GF-D8 (cell line): Measurements from ENCODE around the gene ATIC.
"Not testable (repeated sequence)": the region's sequence is repeated elsewhere in the genome, so short reads cannot be mapped to it uniquely, and the experiment has no call there.

Experiments
- DNase-seq: peaks from one replicate; lab custom pipeline; 2025; lab: John Stamatoyannopoulos, UW

ATIC gene

DNA sequence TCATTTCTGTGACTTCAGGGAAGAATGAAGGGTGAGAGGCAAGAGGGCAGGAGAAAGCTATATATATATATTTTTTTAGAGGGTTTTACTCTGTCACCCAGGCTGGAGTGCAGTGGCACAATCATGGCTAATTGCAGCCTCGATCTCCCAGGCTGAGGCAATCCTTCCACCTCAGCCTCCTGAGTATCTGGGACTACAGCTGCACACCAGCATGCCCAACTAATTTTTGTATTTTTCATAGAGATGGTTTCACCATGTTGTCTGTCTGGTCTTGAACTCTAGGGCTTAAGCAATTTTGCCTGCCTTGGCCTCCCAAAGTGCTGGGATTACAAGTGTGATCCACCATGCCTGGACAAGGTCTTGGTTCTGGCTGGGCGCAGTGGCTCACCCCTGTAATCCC is 3.4 kb downstream of the ATIC start:
- no peak for DNase-seq

DNA sequence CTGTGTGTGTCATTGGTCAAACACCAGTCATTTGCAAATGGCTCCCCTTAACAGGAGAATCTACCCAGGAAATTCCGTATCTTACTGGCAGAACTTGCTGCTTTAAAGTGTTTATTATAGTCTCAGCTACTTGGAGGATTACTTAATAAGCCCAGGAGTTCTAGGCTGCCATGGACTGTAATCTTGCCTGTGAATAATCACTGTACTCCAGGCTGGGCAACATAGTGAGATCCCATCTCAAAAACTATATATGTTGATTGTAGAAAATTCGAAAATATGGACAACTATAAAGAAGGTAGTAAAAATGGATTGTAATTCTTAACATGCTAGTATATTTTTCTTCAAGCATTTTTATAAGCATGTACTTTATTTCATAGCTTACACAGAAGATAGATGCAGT is 4.5 kb downstream of the ATIC start:
- no peak for DNase-seq

DNA sequence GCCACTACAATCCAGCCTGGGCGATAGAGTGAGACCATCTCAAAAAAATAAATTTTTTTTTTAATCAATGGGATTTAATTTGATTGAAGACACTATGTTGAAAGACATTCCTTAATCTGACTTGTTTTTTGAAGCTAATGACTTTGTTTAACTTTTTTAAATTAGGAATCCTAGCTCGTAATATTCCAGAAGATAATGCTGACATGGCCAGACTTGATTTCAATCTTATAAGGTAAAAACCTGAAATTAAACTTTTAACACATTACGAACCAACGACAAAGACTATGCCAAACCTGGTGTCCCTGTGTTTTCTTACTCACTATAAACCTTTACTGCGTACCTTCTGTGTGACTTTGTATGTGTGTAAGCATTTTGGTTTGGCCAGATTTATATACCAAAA is 7.6 kb downstream of the ATIC start:
- DNase-seq = no peak

DNA sequence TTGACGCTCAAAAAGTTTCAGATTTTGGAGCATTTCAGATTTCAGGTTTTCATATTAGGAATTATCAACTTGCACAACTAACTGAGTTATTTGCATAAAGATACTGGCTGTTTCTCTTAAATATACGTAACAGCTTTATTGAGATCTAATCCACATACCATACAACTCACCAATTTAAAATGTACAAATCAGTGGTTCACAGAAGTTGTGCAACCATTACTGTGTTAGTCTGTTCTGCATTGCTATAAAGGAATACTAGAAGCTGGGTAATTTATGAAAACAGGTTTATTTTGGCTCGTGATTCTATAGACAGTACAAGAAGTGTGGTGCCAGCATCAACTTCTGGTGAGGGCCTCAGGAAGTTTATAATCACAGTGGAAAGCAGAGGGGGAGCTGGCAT is 8.2 kb downstream of the ATIC start:
- no peak for DNase-seq

DNA sequence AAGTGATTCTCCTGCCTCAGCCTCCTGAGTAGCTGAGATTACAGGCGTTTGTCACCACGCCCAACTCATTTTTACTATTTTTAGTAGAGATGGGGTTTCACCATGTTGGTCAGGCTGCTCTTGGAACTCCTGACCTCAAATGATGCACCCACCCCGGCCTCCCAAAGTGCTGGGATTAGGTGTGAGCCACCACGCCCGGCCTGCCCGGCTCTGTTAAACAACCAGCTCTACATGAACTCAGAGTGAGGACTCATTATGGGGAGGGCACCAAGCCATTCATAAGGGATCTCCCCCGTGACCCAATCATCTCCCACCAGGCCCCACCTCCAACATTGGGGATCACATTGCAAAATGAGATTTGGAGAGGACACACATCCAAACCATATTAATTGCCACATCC is 8.8 kb downstream of the ATIC start:
- no peak for DNase-seq

DNA sequence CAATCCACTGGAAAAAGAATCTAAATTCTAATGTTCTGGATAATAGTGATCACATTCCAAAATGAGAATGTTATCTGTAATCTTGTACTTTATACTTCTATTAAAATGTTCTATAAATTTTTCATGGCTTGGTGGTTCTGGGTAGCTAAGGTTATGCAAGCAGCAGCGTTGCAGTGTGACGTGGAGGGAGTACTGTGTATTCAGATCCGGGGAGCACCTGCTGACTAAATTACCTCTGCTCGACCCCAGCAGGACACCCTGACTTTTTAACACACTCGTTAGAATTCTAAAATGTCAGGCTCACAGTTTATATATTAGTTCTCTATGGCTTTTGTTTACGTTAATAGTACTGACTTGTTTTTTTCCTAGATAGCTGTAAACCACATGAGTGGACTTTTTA is 13.0 kb downstream of the ATIC start:
- no peak for DNase-seq

DNA sequence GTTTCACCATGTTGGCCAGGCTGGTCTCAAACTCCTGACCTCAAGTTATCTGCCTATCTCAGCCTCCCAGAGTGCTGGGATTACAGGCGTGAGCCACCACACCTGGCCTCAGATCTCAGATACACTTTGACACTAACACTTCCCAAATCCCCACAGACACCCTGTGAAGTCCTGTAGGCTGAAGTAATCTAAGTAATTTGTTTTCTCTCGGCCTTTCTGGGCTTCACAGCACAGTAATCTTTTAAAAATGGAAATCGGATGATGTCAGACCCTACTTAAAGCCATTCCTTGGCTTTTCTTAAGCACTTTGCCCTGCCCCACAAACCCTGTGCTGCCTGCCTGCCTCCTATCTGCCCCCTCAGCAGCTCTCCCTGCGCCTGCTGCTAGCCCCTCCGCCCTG is 16.2 kb downstream of the ATIC start:
- no peak for DNase-seq

DNA sequence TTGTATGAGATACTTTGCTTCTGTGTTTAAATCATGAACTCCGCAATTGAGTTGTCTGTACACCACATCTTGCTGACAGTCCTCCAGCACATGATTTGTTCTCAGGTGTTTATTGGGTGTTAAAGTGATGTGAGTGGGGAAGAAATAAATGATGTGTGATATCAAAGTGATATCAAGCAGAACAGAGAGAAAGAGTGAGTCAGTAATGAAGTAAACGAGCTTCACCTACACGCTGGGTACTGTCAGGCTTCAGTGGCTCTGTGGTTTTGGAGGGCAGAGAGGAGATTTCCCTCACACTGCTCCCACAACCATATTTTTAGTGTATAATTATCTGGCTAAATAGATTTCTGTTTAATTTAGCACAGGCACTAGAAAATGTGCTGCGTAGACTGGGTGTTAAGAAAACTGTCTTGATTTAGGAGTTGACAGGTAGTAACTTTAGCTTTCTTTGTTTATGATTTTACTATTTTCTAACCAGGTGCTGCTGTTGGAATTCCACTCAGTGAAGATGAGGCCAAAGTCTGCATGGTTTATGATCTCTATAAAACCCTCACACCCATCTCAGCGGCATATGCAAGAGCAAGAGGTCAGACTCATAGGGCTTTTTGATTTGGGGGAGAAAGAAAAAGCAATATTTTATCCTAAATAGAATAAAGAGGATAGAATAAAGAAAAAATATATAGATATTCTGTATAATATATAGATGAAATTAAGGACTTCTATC is 21.2 kb downstream of the ATIC start:
- DNase-seq = no peak

DNA sequence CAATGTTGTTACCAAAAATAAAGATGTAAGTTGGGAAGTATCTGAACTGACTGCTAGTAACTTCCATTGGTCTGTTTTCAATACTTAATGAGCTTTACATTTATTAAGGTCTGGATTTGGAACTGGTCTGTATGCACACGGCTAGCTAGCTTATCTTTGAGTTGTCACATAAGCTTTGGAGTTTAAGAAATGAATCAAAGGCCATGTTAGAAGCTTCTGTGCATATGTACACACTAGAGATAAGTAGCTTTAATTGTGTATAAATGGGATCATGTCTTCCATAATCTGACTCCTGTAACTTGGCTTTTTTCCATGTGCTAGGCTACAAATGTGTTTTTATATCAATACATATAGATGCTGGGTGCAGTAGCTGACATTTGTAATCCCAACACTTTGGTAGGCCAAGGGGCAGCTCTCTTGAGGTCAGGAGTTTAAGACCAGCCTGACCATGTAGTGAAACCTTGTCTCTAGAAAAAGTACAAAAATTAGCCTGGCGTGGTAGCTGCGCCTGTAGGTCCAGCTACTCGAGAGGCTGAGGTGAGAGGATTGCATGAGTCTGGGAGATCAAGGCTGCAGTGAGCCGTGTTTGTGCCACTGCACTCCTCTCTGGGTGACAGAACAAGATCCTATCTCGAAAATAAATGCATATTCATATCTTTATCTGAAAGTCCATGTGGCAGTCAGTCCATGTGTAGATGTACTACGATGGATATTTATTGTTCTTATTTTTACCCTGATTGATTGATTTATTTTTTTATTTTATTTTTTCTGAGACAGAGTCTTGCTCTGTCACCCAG is 27.2 kb downstream of the ATIC start:
- DNase-seq = no peak

DNA sequence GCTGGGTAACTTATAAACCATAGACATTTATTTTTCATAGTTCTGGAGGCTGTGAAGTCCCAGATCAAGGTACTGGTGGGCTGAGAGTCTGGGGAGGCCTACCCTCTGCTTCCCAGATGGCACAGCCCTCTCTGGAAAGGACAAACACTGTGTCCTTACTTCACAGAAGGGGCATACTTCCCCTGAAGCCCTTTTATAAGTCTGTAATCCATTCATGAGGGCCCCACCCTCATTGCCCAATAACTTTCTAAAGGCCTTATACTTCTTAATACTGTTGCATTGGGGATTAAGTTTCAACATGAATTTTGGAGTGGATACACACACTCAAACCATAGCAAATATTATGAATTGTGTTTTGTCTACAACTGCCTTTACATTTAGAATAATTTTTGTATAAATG is 36.0 kb downstream of the ATIC start:
- no peak for DNase-seq

DNA sequence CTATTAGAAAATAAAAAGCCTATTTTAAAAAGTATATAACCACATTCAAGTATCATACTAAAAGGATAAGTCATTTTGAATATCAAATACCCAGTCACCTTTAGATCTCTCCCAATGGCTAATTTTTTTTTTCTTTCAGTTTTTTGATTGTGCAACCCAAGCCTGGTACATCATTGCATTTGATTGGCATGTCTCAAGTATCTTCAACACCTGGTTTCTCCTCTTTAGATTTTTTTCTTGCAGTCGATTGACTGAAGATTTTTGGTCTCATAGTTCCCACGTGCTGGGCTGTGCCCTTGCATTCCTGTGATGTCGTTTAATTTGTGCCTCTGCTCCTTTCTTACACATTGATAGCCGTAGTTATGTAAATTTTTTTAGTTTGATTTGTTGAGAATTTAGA is 40.7 kb downstream of the ATIC start:
- DNase-seq = no peak

DNA sequence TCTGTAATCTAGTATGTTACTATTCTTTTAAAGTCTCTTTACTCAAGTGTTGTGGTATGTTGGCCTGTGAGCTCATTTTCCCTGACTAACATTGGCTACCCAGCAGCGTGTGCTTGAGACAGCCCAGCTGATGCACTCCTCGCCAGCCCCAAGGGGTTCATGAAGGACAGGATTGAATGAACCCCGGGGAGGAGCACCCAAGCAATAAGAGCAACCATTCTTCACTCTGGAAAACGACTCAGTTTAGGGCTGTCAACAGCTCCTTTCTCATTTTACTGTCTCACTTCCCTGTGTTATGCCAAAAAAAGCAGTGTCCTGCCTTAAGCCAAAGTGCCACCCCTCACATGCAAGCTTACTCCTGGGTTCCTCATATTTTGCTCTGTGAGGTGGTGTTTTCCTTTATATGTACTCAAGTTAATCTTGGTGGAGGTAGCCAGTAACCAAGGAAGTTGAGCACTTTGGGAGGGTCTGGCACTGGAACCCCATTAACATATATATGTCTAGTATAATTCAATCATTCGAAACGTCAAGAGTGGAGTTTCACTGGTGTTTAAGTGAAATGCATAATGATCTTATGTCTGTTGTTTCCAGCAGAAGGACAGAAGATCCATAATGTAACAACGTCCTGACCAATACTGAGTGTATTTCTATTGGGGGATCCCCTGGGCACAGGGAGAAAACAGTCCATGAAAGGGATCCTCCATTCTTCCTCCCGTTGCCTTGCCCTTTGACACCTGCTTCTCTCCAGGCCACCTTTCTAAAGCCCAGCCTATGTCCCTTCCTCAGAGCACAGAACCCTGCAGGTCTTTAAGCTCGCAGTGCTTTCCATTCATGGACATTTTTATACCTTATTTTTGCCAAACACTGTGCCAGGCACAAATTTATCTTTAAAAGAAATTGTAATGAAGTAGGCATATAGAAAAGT is 43.2 kb downstream of the ATIC start:
- DNase-seq = no peak

DNA sequence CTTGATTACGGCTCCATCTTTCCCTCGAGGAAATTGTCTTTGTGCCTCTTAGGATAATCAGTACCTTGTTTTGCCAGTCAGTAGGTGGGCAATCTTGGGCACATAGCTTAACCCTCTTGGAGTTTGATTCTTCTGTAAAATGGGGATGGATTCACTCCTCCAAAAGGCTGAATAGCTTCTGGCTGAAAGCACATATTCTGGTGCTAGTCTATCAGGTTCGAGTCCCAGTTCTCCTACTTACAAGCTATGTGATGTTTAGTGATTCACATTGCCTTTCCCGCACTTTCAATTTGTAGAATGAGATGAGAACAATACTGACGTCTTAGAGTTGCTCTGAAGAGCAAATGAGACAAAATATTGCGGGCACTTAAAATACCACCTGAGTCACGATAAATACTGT is 43.9 kb downstream of the ATIC start:
- no peak for DNase-seq

DNA sequence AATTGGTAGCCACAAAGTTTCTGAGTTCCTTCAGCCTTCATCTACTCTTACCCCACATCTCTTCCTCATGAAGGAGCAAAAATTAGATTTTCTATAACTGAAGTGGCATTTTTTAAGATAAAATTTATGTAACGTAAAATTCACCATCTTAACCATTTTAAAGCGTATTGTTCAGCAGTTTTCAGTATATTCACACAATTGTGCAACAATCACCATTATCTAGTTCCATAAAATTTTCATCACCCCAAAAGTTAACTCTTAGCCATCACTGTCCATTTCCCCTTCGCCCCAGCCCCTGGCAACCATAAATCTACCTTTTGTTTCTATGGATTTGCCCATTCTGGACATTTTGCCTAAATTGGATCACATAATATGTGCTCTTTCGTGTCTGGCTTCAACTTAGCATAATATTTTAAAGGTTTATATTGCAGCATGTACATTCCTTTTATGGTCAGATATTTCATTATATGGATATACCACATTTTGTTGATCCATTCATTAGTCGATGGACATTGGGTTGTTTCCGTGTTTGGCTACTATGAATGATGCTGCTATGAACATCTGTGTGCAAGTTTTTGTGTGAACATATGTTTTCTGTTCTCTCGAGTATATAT is 44.6 kb downstream of the ATIC start:
- no peak for DNase-seq

DNA sequence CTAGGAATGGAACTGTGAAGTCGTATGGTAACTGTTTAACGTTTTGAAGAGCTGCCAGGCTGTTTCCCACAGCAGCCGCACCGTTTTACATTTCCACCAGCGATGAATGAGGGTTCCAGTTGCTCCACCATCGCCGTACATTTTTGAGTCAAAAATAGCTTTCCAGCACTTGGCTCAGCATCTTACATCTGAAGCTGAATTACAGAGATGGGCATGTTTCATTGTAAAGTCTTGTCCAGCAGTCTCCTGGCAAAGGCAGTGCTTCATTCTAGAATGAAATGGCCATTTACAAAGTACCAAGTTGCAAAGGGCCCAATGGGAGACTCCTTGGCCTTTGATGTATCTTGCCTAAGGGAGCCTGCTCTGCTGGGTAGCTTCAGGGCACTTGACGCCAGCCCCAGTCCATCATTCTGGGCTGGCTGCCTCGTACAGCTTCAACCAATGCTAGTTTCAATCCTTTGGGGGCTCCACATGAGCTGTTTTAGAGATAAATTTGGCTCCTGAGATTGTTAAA is 45.1 kb downstream of the ATIC start:
- DNase-seq = no peak

DNA sequence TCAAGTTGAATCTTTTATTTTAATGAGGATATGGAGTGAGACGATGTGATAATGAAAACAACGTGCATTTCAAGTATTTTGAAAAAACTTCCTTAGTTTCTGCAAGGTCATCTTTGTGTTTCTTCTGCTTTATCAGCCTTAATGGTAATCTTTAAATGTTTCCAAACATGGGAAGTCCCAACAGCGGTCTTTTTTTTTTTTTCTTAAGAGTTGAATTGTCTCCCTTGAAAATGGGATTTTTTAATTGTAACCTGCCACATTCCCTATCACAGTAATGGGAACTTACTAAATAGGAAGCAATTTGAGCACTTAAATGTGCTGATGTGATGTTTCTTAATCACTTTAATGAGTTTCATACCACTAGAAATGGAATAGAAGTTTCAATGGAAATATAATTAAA is 45.8 kb downstream of the ATIC start:
- no peak for DNase-seq

DNA sequence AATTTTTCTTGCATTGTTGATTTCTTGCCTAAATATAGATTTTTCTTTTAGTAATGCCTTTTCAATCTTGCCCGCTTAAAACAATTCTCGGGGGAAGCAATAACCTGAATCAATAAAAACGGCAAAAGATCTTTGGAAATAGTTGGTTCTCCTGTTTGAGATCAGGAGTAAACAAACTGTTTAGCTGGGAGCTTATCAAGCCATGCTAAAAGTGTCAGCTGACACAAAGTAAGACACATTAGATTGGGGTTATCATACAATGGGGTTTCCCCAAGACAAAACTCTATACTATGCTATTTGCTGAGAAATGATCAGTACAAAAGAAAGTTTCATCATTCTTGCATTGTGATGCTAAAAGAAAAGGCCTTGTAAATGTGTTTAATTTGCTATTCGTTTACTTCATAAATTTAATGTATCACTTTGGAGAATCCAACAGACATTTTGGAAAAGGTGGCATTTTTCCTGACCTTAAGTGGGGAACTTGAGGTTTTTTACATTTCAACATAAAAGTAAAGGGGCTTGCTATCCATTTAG is 46.5 kb downstream of the ATIC start:
- no peak for DNase-seq

DNA sequence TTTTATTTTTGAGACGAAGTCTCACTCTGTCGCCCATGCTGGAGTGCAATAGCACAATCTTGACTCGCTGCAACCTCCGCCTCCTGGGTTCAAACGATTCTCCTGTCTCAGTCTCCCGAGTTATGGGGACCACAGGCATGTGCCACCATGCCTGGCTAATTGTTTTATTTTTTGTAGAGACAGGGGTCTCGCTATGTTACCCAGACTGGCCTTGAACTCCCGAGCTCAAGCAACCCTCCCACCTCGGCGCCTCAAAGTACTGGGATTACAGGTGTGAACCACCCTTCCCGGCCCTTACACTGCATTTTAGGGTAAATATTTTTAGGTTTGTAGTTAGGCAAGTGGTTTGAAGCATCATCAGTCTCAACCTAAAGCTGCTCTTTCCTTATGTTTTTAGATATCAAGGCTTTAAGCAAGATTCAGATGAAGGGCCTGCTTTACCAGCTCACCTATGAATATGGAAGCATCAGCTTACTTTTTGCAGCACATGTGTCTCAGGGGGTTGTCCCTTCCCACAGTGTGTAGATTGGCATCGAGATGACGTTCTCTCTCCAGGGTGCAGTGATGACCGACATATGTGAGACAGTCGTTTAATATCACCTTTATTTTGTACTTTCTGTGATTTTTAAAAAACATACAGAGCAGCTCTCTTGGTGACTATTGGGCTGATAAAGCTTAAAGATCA is 47.2 kb downstream of the ATIC start:
- no peak for DNase-seq

DNA sequence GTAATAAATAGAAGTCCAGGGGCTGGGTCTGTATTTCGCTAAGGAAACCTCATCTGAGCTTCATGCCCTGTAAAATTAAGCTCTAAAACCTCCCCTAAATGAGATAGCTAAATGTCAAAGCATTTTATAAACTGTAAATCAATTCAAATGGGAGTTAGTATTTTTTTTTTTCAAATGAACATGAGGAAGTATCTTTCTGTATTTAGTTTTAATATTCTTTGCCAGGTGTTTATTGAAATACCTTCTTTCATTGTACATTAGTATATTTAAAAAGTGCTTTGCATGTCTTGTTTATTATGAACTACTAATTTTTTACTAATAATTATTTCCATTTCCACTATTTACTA is 47.7 kb downstream of the ATIC start:
- no peak for DNase-seq

DNA sequence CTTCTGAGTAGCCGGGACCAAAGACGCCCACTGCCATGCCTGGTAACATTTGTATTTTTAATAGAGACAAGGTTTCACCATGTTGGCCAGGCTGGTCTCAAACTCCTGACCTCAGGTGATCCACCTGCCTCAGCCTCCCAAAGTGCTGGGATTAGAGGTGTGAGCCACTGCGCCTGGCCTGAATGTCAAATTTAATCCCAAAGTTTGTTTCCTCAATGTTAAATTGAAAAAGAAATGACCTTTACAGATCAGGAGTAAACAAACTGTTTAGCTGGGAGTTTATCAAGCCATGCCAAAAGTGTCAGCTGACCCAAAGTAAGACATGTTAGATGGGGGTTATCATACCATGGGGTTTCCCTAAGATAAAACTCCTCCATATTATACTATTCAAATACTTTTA is 48.2 kb downstream of the ATIC start:
- not testable (repeated sequence) for DNase-seq

DNA sequence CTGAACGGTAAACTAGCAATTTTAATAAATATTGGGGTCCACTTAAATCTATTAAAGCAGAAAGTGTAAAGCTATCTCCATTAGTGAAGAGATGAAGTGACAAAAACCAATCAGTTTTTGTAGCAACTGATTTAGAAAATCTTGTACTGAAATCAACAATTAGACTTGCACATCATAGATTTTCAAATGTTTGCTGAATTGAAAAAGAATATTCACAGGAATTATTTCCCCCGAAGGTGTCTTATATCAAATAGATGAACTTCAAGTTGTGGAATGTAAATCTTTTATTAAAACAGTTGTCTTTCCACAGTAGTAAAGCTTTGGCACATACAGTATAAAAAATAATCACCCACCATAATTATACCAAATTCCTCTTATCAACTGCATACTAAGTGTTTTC is 48.7 kb downstream of the ATIC start:
- DNase-seq = no peak
